AG09309 (cell line): ENCODE measurements around the gene CTTNBP2NL.

Experiments used
- DNase-seq: peaks from one replicate; pipeline ENCODE4 v3.0.0-alpha.2; 2010; ENCODE audit warnings: low read depth
- H3K4me3 ChIP-seq: 2 replicates; pipeline ENCODE4 v1.5.1; 2011; ENCODE audit warnings: mild to moderate bottlenecking, low read depth, low read length, moderate library complexity; ENCODE audit not compliant: control insufficient read depth
- TF ChIP-seq, protein P1 (sequence below): IDR thresholded peaks from 2 replicates; pipeline ENCODE4 v1.5.1; 2011; ENCODE audit warnings: mild to moderate bottlenecking, low read depth, low read length, inconsistent platforms; ENCODE audit not compliant: insufficient read depth, control insufficient read depth; ENCODE audit errors: missing control alignments

CTTNBP2NL gene

DNA sequence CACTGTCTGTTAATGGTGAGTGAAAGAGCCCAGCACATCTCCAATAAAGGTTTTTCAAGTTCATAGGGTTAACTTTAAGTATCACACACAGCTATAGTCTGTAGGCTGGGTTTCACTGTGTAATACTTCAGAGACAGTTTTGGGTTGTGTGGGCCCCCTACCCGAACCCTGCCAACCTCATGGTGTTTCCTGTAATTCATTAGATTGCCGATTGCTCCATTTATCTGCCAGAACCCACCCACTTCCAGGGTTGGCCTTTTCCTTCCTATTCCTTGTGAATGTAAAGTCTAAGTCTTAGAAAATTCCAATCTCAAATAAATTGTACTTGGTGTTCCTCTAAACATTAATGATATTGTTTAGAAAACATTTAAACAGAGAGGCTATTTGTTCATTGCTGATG is 43.6 kb downstream of the CTTNBP2NL start:
- no peak overlapping the region for H3K4me3 ChIP-seq
- no peak for DNase-seq
- TF ChIP-seq, protein P1, sequence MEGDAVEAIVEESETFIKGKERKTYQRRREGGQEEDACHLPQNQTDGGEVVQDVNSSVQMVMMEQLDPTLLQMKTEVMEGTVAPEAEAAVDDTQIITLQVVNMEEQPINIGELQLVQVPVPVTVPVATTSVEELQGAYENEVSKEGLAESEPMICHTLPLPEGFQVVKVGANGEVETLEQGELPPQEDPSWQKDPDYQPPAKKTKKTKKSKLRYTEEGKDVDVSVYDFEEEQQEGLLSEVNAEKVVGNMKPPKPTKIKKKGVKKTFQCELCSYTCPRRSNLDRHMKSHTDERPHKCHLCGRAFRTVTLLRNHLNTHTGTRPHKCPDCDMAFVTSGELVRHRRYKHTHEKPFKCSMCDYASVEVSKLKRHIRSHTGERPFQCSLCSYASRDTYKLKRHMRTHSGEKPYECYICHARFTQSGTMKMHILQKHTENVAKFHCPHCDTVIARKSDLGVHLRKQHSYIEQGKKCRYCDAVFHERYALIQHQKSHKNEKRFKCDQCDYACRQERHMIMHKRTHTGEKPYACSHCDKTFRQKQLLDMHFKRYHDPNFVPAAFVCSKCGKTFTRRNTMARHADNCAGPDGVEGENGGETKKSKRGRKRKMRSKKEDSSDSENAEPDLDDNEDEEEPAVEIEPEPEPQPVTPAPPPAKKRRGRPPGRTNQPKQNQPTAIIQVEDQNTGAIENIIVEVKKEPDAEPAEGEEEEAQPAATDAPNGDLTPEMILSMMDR, result no peak

DNA sequence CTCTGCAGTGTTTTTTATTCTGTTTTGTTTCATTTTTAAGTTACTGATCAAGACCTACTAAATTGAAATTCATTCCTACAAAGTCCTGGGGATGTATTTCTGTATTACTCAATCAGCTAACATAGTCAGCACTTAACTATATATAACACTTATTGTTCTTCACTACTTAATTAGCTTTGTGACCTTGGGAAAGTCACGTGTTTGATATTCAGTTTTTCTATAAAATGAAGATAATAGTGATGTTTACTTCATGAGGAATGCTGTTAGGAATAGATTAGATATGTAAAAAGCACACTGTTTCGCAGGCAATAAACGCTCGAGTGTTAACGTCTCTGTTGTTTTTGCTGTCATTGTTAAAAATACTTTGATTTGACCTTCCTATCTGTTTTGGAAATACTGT is 44.6 kb downstream of the CTTNBP2NL start:
- DNase-seq, result no peak
- no peak overlapping the region for H3K4me3 ChIP-seq
- TF ChIP-seq, protein P1, result no peak

DNA sequence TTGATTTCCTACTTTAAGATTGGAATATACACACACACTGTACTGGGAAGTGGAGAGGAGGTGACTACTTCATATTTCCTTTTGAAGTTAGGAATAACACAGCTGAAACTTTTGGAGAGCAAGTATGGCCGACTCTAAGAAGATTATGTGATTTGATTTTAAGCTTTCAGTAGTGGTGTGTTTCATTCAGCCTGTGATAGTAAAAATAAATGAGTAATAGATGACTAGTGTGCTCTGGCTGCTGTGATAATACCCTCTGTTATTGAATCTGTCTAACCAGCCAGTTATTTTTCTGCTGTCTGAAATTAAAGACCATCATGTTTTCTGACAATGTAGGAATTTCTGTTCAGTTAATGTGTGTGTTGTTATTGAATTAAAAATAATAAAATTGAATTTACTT is 48.3 kb downstream of the CTTNBP2NL start:
- DNase-seq, result no peak
- TF ChIP-seq, protein P1, result no peak
- no peak overlapping the region for H3K4me3 ChIP-seq

DNA sequence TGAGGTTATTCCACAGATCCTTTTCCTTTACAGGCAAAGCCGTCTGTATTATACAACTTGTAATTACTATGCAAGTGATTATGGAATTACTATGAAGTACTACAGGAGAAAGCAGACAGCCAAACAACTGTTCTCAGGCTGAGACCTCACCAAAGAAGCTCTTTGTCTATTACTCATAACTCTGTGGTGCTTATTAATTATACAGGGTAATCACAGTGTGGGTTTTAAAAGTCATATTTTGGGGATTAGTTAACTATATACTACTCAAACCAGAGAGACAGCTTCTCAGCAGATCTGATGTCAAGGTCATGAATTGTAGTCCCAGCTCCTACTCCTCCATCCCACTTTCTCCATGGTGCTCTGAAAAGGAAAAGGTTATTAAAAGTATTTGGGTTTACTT is 49.6 kb downstream of the CTTNBP2NL start:
- no peak overlapping the region for H3K4me3 ChIP-seq
- DNase-seq, result no peak
- TF ChIP-seq, protein P1, result no peak

DNA sequence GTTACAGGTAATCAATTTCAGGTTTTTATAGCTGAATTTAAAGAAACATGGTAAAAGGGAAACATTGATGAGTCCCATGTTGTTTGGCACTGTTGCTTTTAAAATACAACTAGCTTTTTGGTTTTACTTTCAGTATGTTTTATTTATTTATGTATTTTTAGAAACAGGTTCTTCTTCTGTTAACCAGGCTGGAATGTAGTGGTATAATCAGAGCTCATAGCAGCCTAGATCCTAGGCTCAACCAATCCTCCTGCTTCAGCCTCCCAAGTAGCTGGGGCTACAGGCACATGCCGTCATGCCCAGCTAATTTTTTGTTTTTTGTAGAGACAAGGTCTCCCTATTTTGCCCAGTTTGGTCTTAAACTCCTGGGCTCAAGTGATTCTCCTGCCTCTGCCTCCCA is 50.4 kb downstream of the CTTNBP2NL start:
- DNase-seq, result no peak
- H3K4me3 ChIP-seq, result no peak overlapping the region
- TF ChIP-seq, protein P1, result no peak

DNA sequence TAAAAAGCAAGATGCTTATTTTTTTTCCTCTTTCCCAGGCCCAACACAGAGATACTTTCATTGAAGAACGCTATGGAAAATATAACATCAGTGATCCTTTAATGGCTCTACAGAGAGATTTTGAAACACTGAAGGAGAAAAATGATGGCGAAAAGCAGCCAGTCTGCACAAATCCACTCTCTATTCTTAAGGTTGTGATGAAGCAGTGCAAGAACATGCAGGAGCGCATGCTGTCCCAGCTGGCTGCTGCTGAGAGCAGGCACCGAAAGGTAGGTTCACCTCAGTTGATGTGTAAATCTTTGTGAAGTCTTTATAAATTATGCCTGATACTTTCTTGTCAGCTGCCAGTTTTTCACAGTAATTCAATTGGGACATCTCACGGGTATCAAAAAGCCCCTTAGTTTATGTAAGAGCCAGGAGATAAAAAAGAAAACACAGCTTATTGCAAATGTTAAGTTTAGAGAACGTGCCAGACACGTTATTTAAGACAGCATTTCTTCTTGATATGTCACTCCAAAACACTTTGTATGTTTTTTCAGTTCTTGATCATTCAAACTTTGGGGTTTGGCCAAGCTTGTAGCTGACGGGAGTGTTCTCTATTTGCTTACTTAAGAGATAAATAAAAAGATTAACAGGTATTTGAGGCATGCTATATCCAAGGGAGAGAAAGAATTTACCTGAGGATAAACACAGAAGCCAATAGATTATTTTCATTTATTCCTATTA is 53.1 kb downstream of the CTTNBP2NL start:
- TF ChIP-seq, protein P1, result no peak
- no peak overlapping the region for H3K4me3 ChIP-seq
- DNase-seq, result no peak
